Erythroblast (primary cell): ENCODE data around the gene PRICKLE3.

ENCODE experiments used
- GATA1 ChIP-seq: IDR thresholded peaks from 2 replicates; pipeline ENCODE4 v1.6.1; 2011; ENCODE audit warnings: low read depth, mild to moderate bottlenecking, control low read depth, low read length, moderate library complexity
- POLR2A ChIP-seq: IDR thresholded peaks from 2 replicates; pipeline ENCODE4 v1.6.1; 2011; ENCODE audit warnings: mild to moderate bottlenecking, low read length

DNA sequence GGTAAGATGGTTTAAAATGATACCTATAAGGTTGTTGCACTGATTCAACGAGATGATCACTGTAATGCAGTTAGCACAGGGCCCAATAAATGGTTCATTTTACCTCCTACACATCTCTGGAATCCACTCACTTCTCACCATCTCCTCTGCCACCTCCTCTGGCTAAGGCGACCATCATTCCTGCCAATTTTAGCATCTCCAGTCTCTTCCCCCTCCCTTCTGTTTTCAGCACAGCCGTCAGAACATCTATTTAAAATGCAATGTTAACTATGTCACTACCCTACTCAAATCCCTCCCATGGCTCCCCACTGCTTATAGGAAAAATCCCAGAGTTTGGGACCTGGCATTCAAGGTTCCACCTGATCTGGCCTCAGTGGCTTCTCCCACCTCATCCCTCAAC, 17.4 kb upstream of the PRICKLE3 start:
- no peak for TF ChIP-seq POLR2A
- TF ChIP-seq GATA1 = no peak
